Transverse colon (tissue), 4 donors: ENCODE data around the gene REEP2. TPM values are rescaled to one million over a fixed set of nuclear protein-coding genes. Genes with fewer than 3 reads are reported as not detected.
A peak's percentile ranks its signal among the peaks of the same experiment; 100 is the strongest.

Source experiments
- DNase-seq: peaks from one replicate; pipeline ENCODE4 v3.0.0-alpha.2; 2019
- H3K27ac ChIP-seq, 4 donors: fragments of 200-600 bp; sonication (generic); 2 replicates each; pipeline ENCODE4 v1.5.1; 2016 to 2018; ENCODE audit warnings: inconsistent platforms in 4 of 4
- H3K27me3 ChIP-seq: fragments of 200-600 bp; sonication (generic); 2 replicates; pipeline ENCODE4 v1.5.1; 2017; ENCODE audit warnings: inconsistent platforms
- H3K36me3 ChIP-seq, 4 donors: fragments of 200-600 bp; sonication (generic); 2 replicates each; pipeline ENCODE4 v1.5.1; 2017 to 2019; ENCODE audit warnings: inconsistent platforms in 4 of 4
- H3K4me1 ChIP-seq, 4 donors: fragments of 200-600 bp; sonication (generic); 2 replicates each; pipeline ENCODE4 v1.5.1; 2017 to 2020; ENCODE audit warnings: inconsistent platforms in 4 of 4
- H3K4me3 ChIP-seq, 4 donors: fragments of 200-600 bp; sonication (generic); 1 replicate in 1 of 4; 2 replicates in 3 of 4; pipeline versions ENCODE4 v1.5.1 to v1.6.1; 2017 to 2019; ENCODE audit warnings: inconsistent platforms in 4 of 4
- H3K9me3 ChIP-seq, 2 donors: fragments of 200-600 bp; sonication (generic); 2 replicates each; pipeline ENCODE4 v1.5.1; 2017 to 2019; ENCODE audit warnings: inconsistent platforms in 2 of 2
- EP300 ChIP-seq: sonication (generic); formaldehyde crosslinking; IDR thresholded peaks from one replicate; pipeline ENCODE4 v1.6.1; 2017; ENCODE audit warnings: antibody characterized with exemption, low read depth
- POLR2A ChIP-seq: fragments of 450-650 bp; IDR thresholded peaks from one replicate; pipeline ENCODE4 v1.6.1; 2016; ENCODE audit warnings: antibody characterized with exemption, mild to moderate bottlenecking, moderate library complexity
- POLR2AphosphoS5 ChIP-seq, 3 donors: sonication (generic); formaldehyde crosslinking; IDR thresholded peaks; one replicate each; pipeline ENCODE4 v1.6.1; 2016; ENCODE audit warnings: antibody characterized with exemption in 3 of 3
- WGBS, 2 donors: methylation state at CpG; one replicate each; pipeline ENCODE4 v1.1.5; 2018; ENCODE audit warnings: low coverage in 1 of 2; 5-methylcytosine and 5-hydroxymethylcytosine counted together
- in situ Hi-C, 4 donors: fragments of 200-750 bp; cut with MboI; loops; one replicate each; pipeline versions ENCODE4 v1.15.0 to v1.15.1; 2017; ENCODE audit warnings: low sequenced_read_pairs in 3 of 4, low pct_ligation_motif_present in 1 of 4, low pct_unique_long_range_greater_than_20kb in 1 of 4
- intact Hi-C: fragments of 100-400 bp; cut with DNase I; formaldehyde crosslinking; loops from one replicate; pipeline ENCODE4 v1.15.1; 2023; ENCODE audit warnings: low total_unique reads
- total RNA-seq, 4 donors: library from RNA; depleted of rRNA; stranded (reverse); fragments of >200 nt; gene quantifications; one replicate each; pipeline ENCODE4 v1.1.0, GENCODE V29; 2016
- TF ChIP-seq, protein P1 (sequence below), 5 experiments: fragments of 200-600 bp in 3 of 5; fragments of 450-650 bp in 2 of 5; sonication (generic) in 3 of 5; IDR thresholded peaks; 1 replicate in 2 of 5; 2 replicates in 3 of 5; pipeline ENCODE4 v1.5.1; 2016 to 2017; ENCODE audit warnings: antibody characterized with exemption in 5 of 5, inconsistent platforms in 3 of 5, mild to moderate bottlenecking in 2 of 5, moderate library complexity in 1 of 5

REEP2 gene
- total RNA-seq, 4 donors from 2014 or later, result 2.9 to 6.4 (median 4.8) TPM

DNA sequence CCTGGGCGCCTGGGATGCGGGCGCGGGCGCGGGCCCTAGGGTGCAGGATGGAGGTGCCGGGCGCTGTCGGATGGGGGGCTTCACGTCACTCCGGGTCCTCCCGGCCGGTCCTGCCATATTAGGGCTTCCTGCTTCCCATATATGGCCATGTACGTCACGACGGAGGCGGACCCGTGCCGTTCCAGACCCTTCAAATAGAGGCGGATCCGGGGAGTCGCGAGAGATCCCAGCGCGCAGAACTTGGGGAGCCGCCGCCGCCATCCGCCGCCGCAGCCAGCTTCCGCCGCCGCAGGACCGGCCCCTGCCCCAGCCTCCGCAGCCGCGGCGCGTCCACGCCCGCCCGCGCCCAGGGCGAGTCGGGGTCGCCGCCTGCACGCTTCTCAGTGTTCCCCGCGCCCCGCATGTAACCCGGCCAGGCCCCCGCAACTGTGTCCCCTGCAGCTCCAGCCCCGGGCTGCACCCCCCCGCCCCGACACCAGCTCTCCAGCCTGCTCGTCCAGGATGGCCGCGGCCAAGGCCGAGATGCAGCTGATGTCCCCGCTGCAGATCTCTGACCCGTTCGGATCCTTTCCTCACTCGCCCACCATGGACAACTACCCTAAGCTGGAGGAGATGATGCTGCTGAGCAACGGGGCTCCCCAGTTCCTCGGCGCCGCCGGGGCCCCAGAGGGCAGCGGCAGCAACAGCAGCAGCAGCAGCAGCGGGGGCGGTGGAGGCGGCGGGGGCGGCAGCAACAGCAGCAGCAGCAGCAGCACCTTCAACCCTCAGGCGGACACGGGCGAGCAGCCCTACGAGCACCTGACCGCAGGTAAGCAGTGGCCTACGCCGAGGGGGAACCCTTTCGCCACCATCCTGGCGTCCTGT lies 26.6 kb downstream of the REEP2 start, which contains the start of gene EGR1:
TSS of gene EGR1 (plus strand) at position 219 of the 864 bp plus-strand sequence. CDS start at position 502, 283 bp downstream.
- H3K27ac ChIP-seq, result peak within 1 kb of the TSS; percentile 95 to 99 (median 98)
- DNase-seq, result peak; percentile 95
- intact Hi-C loops, result no loop called here
- in situ Hi-C loops, result no loop called here
- H3K4me3 ChIP-seq, result peak within 1 kb of the TSS; percentile 75 to 91 (median 86)
- H3K9me3 ChIP-seq, result no peaks in the 10 kb centered on the region
- H3K4me1 ChIP-seq, result peaks cover 12 to 27% (median 20%) of the 10 kb centered on the region in 4 donors
- TF ChIP-seq EP300 (no peak), POLR2A (peak; percentile 44), POLR2AphosphoS5 (IDR thresholded peaks at IDR 0.05) (peak; percentile 94 to 97 (median 95))
- TF ChIP-seq, protein P1, sequence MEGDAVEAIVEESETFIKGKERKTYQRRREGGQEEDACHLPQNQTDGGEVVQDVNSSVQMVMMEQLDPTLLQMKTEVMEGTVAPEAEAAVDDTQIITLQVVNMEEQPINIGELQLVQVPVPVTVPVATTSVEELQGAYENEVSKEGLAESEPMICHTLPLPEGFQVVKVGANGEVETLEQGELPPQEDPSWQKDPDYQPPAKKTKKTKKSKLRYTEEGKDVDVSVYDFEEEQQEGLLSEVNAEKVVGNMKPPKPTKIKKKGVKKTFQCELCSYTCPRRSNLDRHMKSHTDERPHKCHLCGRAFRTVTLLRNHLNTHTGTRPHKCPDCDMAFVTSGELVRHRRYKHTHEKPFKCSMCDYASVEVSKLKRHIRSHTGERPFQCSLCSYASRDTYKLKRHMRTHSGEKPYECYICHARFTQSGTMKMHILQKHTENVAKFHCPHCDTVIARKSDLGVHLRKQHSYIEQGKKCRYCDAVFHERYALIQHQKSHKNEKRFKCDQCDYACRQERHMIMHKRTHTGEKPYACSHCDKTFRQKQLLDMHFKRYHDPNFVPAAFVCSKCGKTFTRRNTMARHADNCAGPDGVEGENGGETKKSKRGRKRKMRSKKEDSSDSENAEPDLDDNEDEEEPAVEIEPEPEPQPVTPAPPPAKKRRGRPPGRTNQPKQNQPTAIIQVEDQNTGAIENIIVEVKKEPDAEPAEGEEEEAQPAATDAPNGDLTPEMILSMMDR (IDR thresholded peaks at IDR 0.05), result peak in 4 of 5 experiments; percentile 14 to 64 (median 38)
- 1% methylated on average over 29 of the region's 85 CpGs; no CpG with 5 or more reads in 1 of the 2 donors for WGBS, 2 donors
- no peaks in the 10 kb centered on the region for H3K36me3 ChIP-seq
- no peaks in the 10 kb centered on the region for H3K27me3 ChIP-seq

GRCh38 chr5:138466125-138466899 lies 27.5 kb downstream of the REEP2 start:
- peaks cover 12 to 27% (median 20%) of the 10 kb centered on the region in 4 donors for H3K4me1 ChIP-seq
- peak overlapping the region; percentile 95 to 99 (median 98) for H3K27ac ChIP-seq
- H3K9me3 ChIP-seq, result no peaks in the 10 kb centered on the region
- in situ Hi-C loops (no loop called here), intact Hi-C loops (no loop called here)
- TF ChIP-seq EP300 (no peak), POLR2AphosphoS5 (IDR thresholded peaks at IDR 0.05) (peak in 2 of 3 donors; percentile 30 to 57)
- H3K4me3 ChIP-seq, result peak overlapping the region; percentile 75 to 87 (median 83)
- no peaks in the 10 kb centered on the region for H3K36me3 ChIP-seq
- peak; percentile 45 for DNase-seq
- no peaks in the 10 kb centered on the region for H3K27me3 ChIP-seq
- WGBS, 2 donors, result 16 to 62% methylated on average over 3 to 39 of the region's 39 CpGs

DNA sequence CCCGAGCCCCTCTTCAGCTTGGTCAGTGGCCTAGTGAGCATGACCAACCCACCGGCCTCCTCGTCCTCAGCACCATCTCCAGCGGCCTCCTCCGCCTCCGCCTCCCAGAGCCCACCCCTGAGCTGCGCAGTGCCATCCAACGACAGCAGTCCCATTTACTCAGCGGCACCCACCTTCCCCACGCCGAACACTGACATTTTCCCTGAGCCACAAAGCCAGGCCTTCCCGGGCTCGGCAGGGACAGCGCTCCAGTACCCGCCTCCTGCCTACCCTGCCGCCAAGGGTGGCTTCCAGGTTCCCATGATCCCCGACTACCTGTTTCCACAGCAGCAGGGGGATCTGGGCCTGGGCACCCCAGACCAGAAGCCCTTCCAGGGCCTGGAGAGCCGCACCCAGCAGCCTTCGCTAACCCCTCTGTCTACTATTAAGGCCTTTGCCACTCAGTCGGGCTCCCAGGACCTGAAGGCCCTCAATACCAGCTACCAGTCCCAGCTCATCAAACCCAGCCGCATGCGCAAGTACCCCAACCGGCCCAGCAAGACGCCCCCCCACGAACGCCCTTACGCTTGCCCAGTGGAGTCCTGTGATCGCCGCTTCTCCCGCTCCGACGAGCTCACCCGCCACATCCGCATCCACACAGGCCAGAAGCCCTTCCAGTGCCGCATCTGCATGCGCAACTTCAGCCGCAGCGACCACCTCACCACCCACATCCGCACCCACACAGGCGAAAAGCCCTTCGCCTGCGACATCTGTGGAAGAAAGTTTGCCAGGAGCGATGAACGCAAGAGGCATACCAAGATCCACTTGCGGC lies 28.2 kb downstream of the REEP2 start:
- WGBS, 2 donors, result 91 to 100% methylated on average over 1 to 45 of the region's 45 CpGs
- in situ Hi-C loops, result no loop called here
- DNase-seq, result peak; percentile 51

DNA sequence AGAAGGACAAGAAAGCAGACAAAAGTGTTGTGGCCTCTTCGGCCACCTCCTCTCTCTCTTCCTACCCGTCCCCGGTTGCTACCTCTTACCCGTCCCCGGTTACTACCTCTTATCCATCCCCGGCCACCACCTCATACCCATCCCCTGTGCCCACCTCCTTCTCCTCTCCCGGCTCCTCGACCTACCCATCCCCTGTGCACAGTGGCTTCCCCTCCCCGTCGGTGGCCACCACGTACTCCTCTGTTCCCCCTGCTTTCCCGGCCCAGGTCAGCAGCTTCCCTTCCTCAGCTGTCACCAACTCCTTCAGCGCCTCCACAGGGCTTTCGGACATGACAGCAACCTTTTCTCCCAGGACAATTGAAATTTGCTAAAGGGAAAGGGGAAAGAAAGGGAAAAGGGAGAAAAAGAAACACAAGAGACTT lies 28.9 kb downstream of the REEP2 start:
- peak in 2 of 3 donors; percentile 30 to 53 for TF ChIP-seq POLR2AphosphoS5 (IDR thresholded peaks at IDR 0.05)
- TF ChIP-seq, protein P1 (IDR thresholded peaks at IDR 0.05), result no peak
- TF ChIP-seq POLR2A, result peak; percentile 45
- TF ChIP-seq EP300, result no peak
- Histone ChIP-seq H3K27me3 (no peaks in the 10 kb centered on the region), H3K4me3 (peak overlapping the region in 1 of 4 donors; percentile 87), H3K27ac (peak overlapping the region in 1 of 4 donors; percentile 95), H3K4me1 (peaks cover 12 to 27% (median 20%) of the 10 kb centered on the region in 4 donors), H3K36me3 (no peaks in the 10 kb centered on the region), H3K9me3 (no peaks in the 10 kb centered on the region)
- DNase-seq, result peak; percentile 55
- intact Hi-C loops, result no loop called here
- WGBS, 2 donors, result 88 to 91% methylated on average over 12 to 14 of the region's 14 CpGs
- in situ Hi-C loops, result no loop called here

More for the DNA sequence above, 28.2 kb downstream of the REEP2 start:
- no peaks in the 10 kb centered on the region for H3K9me3 ChIP-seq
- H3K27ac ChIP-seq, result peak overlapping the region in 3 of 4 donors; percentile 42 to 99 (median 95)
- TF ChIP-seq EP300 (no peak), POLR2A (peak; percentile 18), POLR2AphosphoS5 (IDR thresholded peaks at IDR 0.05) (peak in 2 of 3 donors; percentile 67 to 95)
- H3K4me3 ChIP-seq, result peak overlapping the region in 3 of 4 donors; percentile 75 to 87 (median 85)
- H3K27me3 ChIP-seq, result no peaks in the 10 kb centered on the region
- intact Hi-C loops, result no loop called here
- no peaks in the 10 kb centered on the region for H3K36me3 ChIP-seq
- H3K4me1 ChIP-seq, result peaks cover 12 to 27% (median 20%) of the 10 kb centered on the region in 4 donors
